ENCODE results near the gene DDX54. TPM values are rescaled to one million over a fixed set of nuclear protein-coding genes. Genes with fewer than 3 reads are reported as not detected.

Gene DDX54
- total RNA-seq, 1 experiment from 2014 or later, result 151 TPM

- TF ChIP-seq MXD4 (CRISPR knock-in tag; IDR thresholded peaks at IDR 0.05; ENCODE audit: borderline replicate concordance) (no peak), ATF6 (CRISPR knock-in tag; IDR thresholded peaks at IDR 0.05) (no peak), ESRRA (CRISPR knock-in tag; IDR thresholded peaks at IDR 0.05; ENCODE audit: borderline replicate concordance) (no peak), ZNF121 (CRISPR knock-in tag; IDR thresholded peaks at IDR 0.05) (no peak), FOXP1 (CRISPR knock-in tag; IDR thresholded peaks at IDR 0.05; ENCODE audit: borderline replicate concordance) (no peak), ATF1 (CRISPR knock-in tag; IDR thresholded peaks at IDR 0.05) (no peak), NFE2L1 (CRISPR knock-in tag; IDR thresholded peaks at IDR 0.05) (no peak)
- TF ChIP-seq, protein P1, sequence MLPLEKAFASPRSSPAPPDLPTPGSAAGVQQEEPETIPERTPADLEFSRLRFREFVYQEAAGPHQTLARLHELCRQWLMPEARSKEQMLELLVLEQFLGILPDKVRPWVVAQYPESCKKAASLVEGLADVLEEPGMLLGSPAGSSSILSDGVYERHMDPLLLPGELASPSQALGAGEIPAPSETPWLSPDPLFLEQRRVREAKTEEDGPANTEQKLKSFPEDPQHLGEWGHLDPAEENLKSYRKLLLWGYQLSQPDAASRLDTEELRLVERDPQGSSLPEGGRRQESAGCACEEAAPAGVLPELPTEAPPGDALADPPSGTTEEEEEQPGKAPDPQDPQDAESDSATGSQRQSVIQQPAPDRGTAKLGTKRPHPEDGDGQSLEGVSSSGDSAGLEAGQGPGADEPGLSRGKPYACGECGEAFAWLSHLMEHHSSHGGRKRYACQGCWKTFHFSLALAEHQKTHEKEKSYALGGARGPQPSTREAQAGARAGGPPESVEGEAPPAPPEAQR (CRISPR knock-in tag; IDR thresholded peaks at IDR 0.05), result no peak
Measured at GRCh38 chr12:113115455-113116126, 69.7 kb downstream of the DDX54 start (continued).

- no peak for DNase-seq (ENCODE audit: low spot score)
- TF ChIP-seq GABPB1 (CRISPR knock-in tag; IDR thresholded peaks at IDR 0.05) (no peak), MLX (CRISPR knock-in tag; IDR thresholded peaks at IDR 0.05) (no peak), ZNF532 (CRISPR knock-in tag; IDR thresholded peaks at IDR 0.05; ENCODE audit: borderline replicate concordance) (no peak), CREM (CRISPR knock-in tag; IDR thresholded peaks at IDR 0.05) (no peak), SP1 (CRISPR knock-in tag; conservative IDR thresholded peaks at IDR 0.05) (no peak)
- TF ChIP-seq, protein P2, sequence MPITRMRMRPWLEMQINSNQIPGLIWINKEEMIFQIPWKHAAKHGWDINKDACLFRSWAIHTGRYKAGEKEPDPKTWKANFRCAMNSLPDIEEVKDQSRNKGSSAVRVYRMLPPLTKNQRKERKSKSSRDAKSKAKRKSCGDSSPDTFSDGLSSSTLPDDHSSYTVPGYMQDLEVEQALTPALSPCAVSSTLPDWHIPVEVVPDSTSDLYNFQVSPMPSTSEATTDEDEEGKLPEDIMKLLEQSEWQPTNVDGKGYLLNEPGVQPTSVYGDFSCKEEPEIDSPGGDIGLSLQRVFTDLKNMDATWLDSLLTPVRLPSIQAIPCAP (CRISPR knock-in tag; IDR thresholded peaks at IDR 0.05), result no peak
- TF ChIP-seq, protein P3, sequence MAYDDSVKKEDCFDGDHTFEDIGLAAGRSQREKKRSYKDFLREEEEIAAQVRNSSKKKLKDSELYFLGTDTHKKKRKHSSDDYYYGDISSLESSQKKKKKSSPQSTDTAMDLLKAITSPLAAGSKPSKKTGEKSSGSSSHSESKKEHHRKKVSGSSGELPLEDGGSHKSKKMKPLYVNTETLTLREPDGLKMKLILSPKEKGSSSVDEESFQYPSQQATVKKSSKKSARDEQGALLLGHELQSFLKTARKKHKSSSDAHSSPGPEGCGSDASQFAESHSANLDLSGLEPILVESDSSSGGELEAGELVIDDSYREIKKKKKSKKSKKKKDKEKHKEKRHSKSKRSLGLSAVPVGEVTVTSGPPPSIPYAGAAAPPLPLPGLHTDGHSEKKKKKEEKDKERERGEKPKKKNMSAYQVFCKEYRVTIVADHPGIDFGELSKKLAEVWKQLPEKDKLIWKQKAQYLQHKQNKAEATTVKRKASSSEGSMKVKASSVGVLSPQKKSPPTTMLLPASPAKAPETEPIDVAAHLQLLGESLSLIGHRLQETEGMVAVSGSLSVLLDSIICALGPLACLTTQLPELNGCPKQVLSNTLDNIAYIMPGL (CRISPR knock-in tag; IDR thresholded peaks at IDR 0.05), result no peak
- Mint-ChIP-seq H3K27ac (no peak overlapping the region), H3K36me3 (no peaks in the 10 kb centered on the region), H3K4me3 (no peak overlapping the region), H3K9me3 (no peaks in the 10 kb centered on the region), H3K4me1 (no peaks in the 10 kb centered on the region; the same call in none of the 2 replicates), H3K27me3 (ENCODE audit: low read depth) (no peaks in the 10 kb centered on the region; the same call in 1 of the 2 replicates)
- ChIA-PET CTCF (interaction anchor here (0.5 to 1.8 kb wide), 6 partner anchors 9 to 122 kb away, joined by 3 to 6 read pairs (median 4); partner anchors contain the start of gene RASAL1), POLR2A (interaction anchor here (1.3 kb wide), 1 partner anchor 60 kb away, joined by 5 read pairs; no protein-coding TSS in a partner anchor)
- no peak for ATAC-seq
Measured at GRCh38 chr12:113114447-113115178, 70.7 kb downstream of the DDX54 start.

Data from WTC11 (cell line).